Measurements from ENCODE around the gene KANK4.

KANK4 gene

DNA sequence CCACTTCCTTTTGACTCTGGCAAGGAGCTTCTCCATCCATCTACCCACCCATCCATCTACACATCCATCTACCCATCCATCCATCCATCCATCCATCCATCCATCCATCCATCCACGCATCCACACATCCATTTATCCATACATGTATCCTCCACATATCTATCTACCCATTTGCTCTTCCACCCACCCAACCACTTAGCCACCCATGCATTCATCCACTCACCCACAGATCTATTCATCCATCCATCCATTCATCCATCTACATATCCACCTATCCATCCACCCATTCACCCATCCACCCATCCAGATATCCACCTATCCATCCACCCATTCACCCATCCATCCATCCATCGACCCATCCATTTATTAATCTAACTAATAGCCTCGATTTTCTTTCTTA, 23.0 kb upstream of the KANK4 start:
- DNase-seq = no peak
- Histone ChIP-seq H3K4me1 (no peaks in the 10 kb centered on the region), H3K4me3 (ENCODE audit: low read depth, low read length) (no peak overlapping the region), H3K36me3 (no peaks in the 10 kb centered on the region), H3K27me3 (no peaks in the 10 kb centered on the region), H3K9me3 (no peaks in the 10 kb centered on the region)
- TF ChIP-seq, protein P1, sequence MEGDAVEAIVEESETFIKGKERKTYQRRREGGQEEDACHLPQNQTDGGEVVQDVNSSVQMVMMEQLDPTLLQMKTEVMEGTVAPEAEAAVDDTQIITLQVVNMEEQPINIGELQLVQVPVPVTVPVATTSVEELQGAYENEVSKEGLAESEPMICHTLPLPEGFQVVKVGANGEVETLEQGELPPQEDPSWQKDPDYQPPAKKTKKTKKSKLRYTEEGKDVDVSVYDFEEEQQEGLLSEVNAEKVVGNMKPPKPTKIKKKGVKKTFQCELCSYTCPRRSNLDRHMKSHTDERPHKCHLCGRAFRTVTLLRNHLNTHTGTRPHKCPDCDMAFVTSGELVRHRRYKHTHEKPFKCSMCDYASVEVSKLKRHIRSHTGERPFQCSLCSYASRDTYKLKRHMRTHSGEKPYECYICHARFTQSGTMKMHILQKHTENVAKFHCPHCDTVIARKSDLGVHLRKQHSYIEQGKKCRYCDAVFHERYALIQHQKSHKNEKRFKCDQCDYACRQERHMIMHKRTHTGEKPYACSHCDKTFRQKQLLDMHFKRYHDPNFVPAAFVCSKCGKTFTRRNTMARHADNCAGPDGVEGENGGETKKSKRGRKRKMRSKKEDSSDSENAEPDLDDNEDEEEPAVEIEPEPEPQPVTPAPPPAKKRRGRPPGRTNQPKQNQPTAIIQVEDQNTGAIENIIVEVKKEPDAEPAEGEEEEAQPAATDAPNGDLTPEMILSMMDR (IDR thresholded peaks at IDR 0.05; ENCODE audit: low read depth, low read length) = no peak

DNA sequence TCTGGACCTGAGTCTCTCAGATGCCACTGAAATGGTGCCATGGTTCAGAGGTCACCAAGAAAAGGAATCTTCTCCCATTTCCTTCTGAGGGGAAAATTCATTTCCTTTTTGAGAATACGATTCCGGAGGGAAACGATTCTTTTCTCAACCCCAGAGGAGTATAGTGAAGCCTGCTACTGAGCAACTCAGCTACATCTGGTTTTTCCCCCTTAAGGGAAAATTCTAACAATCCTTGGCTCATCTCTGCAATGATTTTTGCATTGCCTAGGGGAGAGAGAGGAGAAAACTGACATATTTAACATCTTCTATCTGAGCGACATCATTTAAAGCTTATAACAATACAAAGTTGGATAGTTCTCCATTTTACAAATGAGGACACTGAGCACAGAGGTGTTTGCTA, 22.4 kb upstream of the KANK4 start:
- TF ChIP-seq, protein P1 (IDR thresholded peaks at IDR 0.05; ENCODE audit: low read depth, low read length) = no peak
- DNase-seq = no peak
- no peaks in the 10 kb centered on the region for H3K27me3 ChIP-seq

DNA sequence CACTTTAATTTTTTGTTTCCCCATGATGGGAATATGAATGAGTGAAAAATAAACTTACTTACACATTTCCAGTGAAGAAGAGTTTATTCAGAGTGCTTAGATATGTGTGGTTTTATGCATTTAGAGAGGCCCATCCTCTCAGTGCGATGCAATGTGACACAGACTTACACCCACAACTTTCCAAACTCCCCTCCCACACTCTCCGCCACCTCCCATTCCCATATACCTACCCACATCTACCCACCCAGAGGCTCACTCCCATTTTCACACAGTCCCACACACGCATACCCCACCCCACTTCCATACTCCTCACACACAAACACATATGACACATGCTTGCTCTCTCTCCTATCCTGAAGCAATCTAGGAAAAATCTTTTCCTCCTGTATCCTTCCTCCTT, 21.9 kb upstream of the KANK4 start:
- TF ChIP-seq, protein P1 (IDR thresholded peaks at IDR 0.05; ENCODE audit: low read depth, low read length) = no peak

More for the DNA sequence above, 22.4 kb upstream of the KANK4 start:
- no peak overlapping the region for H3K4me3 ChIP-seq (ENCODE audit: low read depth, low read length)
- H3K36me3 ChIP-seq = no peaks in the 10 kb centered on the region
- H3K9me3 ChIP-seq = no peaks in the 10 kb centered on the region
- no peaks in the 10 kb centered on the region for H3K4me1 ChIP-seq

DNA sequence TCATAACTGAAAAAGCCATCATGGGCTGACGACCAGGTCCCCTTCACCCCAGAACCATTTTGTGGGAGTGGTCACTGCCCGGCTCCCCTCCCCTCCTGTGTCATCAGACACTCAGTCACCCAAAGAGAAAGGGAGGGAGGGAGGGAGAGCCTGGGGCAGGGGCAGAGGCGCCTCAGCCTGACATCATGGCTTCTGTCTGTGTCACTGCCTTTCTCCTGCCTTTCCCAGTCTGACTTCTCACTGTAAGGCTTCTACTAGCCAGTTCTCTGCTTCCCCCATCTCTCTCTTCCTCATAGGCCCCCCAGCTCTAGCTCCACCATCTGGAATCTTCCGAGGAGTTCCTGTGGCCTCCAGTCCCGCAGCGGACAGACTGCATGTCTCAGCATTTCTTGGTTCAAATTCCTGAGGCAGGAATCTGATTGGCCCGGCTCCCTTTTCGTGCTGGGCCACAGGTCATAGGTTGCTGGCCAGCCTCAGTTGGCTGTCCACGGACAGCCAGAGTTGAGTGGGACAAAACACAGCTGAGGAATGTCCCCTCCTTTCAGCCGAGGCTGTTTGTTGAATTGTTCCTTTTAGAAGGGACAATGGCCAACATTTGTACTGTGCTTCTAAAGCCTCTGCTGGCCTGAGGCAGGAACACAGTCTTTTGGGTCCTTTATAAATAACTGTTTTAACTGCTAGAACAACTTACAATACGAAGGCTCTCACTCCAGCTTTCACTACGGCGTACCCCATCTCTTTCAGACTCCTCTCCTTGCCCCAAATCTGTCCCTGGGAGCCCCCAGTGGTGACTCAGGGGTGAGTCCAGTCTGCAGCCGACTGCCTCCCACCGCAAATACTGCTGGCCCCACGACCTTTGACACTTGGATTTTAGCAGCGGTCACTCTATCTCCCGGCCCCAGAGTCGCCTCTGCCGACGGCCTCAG, 18.7 kb upstream of the KANK4 start:
- no peak overlapping the region for H3K4me3 ChIP-seq (ENCODE audit: low read depth, low read length)
- H3K9me3 ChIP-seq = no peaks in the 10 kb centered on the region
- no peaks in the 10 kb centered on the region for H3K27me3 ChIP-seq
- TF ChIP-seq, protein P1 (IDR thresholded peaks at IDR 0.05; ENCODE audit: low read depth, low read length) = no peak
- no peaks in the 10 kb centered on the region for H3K36me3 ChIP-seq
- no peaks in the 10 kb centered on the region for H3K4me1 ChIP-seq
- DNase-seq = no peak

More for the DNA sequence above, 21.9 kb upstream of the KANK4 start:
- Histone ChIP-seq H3K27me3 (no peaks in the 10 kb centered on the region), H3K9me3 (no peaks in the 10 kb centered on the region), H3K4me1 (no peaks in the 10 kb centered on the region), H3K36me3 (no peaks in the 10 kb centered on the region), H3K4me3 (ENCODE audit: low read depth, low read length) (no peak overlapping the region)
- DNase-seq = no peak

DNA sequence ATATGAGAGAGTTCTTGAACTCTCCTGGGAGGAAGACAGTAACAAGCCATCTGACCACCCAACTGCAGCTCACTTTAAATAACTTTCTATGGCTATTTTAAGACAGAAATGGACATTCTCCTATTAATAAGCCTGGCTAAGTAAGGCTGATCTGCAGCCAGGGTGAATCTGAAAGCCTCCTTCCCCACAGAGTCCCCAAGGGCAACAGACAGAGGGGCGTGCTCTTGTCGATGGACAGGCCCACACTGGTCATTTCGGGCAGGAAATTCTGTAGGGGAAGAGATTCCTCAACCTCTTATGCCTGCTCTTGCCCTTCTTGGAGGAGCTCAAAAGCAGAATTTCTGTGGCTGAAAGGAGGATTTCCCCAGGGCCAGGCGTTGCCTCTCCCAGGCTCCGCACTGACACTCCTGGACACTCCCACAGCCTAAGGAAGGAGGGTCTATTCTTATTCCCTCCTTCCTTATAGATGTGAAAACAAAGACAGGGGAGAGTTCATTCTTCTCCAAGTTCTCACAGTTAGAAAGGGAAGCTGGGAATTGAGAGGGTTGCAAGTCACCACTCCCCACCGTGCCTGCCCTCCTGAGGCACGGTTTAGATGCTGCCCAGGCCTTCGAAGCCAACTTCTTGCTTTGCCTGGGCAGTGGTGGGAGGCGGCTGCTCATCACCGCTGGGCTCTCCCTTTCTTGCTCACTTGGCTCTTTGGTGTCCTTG, 17.9 kb upstream of the KANK4 start:
- no peaks in the 10 kb centered on the region for H3K9me3 ChIP-seq
- no peaks in the 10 kb centered on the region for H3K27me3 ChIP-seq
- no peaks in the 10 kb centered on the region for H3K36me3 ChIP-seq
- DNase-seq = no peak
- TF ChIP-seq, protein P1 (IDR thresholded peaks at IDR 0.05; ENCODE audit: low read depth, low read length) = no peak
- no peak overlapping the region for H3K4me3 ChIP-seq (ENCODE audit: low read depth, low read length)
- H3K4me1 ChIP-seq = no peaks in the 10 kb centered on the region

DNA sequence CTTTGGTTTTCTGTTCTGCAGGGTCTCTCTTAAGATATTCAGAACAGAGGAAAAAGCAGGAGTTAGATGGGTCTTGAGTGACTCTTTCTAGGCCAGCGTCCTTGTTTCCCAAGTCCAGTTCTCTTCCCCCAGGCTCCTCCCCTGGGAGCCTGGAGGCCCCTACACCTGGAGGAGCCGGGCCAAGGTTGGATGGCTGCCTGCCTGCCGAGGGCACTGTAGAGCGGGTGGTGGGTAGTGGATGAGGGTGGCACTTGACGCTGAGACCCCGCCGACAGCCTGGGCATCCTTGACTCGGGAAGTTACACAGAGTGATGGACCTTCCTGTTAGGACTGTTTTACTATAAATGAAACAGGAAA, 17.4 kb upstream of the KANK4 start:
- Histone ChIP-seq H3K4me1 (no peaks in the 10 kb centered on the region), H3K27me3 (no peaks in the 10 kb centered on the region), H3K4me3 (ENCODE audit: low read depth, low read length) (no peak overlapping the region), H3K36me3 (no peaks in the 10 kb centered on the region), H3K9me3 (no peaks in the 10 kb centered on the region)
- TF ChIP-seq, protein P1 (IDR thresholded peaks at IDR 0.05; ENCODE audit: low read depth, low read length) = no peak
- DNase-seq = no peak
